CD4-positive, alpha-beta T cell treated with Interleukin-6 for 4 hours (primary cell): ENCODE data around the gene AGER.
"Not testable (repeated sequence)": the region's sequence is repeated elsewhere in the genome, so short reads cannot be mapped to it uniquely, and the experiment has no call there.

Experiments
- DNase-seq: peaks from one replicate; pipeline ENCODE4 v3.0.0-alpha.2; 2020; ENCODE audit warnings: mixed read lengths

AGER gene

DNA sequence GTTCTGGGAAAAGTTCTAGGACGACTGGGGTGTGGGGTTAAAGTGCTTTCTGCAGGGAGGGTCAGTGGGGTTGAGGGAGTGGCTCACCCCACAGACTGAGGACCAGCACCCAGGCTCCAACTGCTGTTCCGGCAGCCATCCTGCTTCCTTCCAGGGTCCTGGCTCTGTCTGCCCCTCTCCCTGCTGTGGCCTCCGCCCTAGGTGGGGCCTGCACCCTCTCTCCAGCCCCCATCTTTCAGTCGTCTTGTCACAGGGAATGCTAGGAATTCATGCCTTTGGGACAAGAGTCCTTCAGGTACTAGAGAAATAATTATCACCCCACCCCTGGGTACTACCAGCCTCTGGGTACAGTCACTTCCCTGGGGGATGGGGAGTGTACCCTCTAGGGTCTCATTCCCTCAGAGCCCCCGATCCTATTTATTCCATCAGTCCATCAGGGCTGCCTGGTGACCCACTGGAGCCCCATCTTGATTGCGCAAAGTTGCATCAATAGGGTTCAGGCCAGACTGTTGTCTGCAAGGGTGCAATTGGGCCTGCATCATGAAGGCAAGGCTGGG, at the start of gene AGER:
Gene AGER (minus strand): TSS at position 170 of the 557 bp plus-strand sequence. CDS start 31 bp downstream, at position 139.
- no peak for DNase-seq

DNA sequence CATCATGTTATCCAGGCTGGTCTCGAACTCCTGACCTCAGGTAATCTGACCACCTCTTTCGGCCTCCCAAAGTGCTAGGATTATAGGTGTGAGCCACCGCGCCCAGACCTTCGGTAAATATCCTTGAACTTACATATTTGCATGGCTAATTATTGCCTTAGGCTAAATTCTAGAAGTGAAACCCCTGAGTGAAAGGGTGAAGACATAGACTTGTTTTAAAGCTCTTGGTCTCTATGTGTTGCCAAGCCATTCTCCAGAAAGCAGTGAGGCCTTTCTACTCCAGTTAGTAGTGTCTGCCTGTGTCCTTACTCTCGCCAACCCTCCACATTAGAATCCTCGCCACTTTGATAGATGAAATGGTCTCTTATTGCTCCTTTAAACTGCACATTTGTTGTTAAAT, 42.4 kb upstream of the AGER start:
- no peak for DNase-seq

GRCh38 chr6:32224696-32225095, 40.6 kb upstream of the AGER start:
- no peak for DNase-seq

DNA sequence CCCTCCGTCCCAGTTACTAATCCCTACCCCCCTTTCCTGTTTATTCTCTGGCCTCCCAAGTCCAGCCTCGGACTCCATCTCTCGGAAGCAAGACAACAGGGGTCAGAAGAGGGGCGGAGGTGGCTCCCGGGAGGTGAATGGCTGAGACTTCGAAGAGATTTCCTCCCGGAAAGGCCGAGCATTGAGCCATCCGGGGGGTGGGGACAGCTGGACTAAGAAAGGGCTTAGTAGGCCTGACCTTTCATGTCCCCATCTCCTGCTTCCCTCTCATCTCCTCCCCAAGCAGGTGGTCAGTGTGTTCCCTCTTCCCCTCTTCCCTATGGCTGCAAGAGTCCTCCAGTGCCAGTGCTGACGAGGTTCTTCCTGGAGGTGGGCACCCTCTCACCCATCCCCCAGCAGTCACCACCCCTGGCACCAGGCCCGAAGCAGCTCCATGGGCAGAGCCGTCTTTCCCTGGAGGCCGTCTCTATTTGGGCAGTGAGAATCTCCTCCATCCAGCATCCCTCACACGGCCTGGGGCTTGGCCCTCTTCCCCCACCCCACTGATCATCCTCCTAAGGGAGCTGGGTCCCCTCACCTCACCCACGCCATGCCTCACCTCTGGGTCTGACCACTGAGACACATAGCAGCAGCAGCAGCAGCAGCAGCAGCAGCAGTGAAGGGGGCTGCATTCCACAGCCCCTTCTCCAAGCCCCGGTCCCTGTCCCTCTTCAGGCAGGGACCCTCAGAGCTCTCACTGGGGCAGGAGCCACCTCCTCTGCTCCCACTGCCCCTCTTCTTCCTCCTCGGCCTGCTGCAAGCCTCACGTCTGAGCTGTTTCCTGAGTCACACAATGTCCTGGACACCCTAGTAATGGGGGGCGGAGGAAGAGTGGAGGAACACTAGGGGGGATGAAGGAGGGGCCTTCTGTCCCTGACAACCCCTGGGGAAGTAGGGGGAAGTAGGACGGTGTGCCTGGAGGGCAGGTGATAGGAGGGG, 39.5 kb upstream of the AGER start, which contains the start of gene NOTCH4:
Gene NOTCH4 (minus strand): TSS at position 810 of the 978 bp plus-strand sequence. CDS start 139 bp downstream, at position 671.
- DNase-seq: no peak

- DNase-seq: no peak
Measured at GRCh38 chr6:32222333-32223230, 38.5 kb upstream of the AGER start.

GRCh38 chr6:32220021-32220420, 36.0 kb upstream of the AGER start:
- no peak for DNase-seq

DNA sequence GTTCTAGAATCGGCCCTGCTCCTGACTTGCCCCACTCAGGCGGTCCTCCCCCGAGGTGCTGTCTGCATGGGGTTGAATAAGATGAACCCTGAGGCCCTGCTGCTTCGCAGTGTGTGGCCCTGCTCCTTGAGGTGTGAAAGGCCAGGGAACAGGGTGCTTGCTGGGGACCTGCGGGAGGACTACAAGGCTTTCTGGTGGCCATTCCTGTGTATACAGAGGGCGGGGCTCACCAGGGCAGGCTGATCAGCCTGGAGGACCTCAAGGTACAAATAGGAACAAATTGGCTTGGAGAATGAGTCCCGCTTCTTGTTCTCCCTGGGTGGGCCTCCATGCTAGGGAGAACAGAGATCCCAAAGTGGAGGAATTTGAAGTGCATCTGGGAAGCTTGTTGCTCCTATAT, 34.1 kb upstream of the AGER start:
- DNase-seq: no peak

DNA sequence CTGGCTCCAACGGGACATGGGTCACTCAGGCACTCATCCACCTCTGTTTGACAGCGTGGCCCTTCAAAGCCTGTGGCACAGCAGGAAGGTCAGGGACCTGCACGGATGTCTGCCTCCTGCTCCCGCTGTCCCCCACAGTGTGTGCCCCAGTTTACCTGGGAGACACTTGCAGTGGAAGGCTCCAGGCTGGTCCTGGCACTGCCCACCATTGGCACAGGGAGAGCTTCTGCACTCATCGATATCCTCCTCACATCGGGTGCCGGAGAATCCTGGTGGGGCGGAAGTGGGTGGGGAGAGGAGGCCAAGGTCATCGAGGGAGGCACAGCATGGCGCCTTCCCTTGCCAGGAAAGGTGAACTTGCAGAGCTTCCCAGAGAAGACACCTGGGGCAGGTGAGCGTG, 32.9 kb upstream of the AGER start:
- no peak for DNase-seq

DNA sequence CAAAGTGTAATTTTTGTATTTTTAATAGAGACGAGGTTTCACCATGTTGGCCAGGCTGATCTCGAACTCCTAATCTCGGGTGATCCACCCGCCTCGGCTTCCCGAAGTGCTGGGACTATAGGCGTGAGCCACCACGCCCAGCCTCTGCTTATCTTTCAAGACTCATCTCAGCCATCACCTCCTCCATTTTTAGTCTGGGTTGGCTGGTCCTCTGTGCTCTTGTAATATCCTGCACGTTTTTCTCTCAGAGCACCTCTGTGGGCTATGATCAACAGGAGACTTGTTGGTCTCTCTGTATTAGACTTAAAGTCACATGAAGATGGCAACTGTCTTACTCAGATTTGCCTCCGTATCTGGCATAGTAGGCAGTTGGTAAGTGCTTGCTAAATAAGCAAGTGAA, 32.2 kb upstream of the AGER start:
- DNase-seq: no peak

- DNase-seq: no peak
Measured at GRCh38 chr6:32215617-32216016, 31.6 kb upstream of the AGER start.

- no peak for DNase-seq
Measured at GRCh38 chr6:32214126-32214525, 30.1 kb upstream of the AGER start.

- DNase-seq: no peak
Measured at GRCh38 chr6:32213649-32214048, 29.6 kb upstream of the AGER start.

DNA sequence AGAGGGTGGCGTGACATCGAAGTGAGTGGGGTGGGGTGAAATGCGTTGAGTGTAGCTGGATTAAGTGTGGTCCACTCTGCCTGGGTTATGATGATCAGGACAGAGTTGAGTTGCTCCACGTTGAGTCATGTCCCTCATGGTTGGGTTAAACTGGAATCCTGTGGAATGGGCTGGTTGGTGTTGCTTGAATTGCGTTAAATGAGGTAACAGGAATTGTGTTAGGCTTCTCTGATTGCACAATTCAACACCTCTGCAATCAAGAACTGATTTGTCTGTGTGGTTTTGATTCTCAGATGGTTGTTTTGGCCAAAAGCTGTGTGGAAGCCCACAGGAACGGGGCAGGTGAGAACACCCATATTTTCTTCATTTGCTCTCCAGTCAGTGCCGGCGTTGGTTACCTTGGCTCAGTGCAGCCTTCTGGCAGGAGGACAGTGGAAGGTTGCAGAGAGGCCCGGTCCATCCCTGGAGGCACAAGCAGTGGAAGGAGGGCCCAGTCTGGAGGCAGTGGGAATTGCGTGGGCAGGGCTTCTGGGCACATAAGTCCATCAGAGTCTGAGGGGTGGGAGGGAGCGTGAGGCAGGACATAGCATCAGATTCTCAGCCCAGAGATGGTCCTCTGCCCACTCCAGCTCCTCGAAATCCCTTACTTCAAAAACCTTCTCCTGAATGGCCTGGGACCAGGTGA, 28.2 kb upstream of the AGER start:
- no peak for DNase-seq

DNA sequence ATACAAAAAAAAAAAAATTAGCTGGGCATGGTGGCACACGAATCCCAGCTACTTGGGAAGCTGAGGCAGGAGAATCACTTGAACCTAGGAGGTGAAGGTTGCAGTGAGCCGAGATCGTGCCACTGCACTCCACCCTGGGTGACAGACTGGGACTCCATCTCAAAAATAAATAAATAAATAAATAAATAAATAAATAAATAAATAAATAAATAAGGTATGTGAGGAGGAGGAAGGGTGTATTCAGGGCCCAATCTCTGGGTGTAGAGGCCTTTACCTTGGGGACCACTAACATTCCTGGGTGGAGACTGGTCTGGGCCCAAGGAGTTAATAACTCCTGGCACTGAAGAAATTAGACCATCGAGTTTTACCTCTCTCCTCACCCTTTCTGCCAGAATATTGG, 27.4 kb upstream of the AGER start:
- DNase-seq: not testable (repeated sequence)

- DNase-seq: no peak
Measured at GRCh38 chr6:32210191-32210601, 26.1 kb upstream of the AGER start.

- DNase-seq: no peak
Measured at GRCh38 chr6:32208996-32209395, 24.9 kb upstream of the AGER start.

DNA sequence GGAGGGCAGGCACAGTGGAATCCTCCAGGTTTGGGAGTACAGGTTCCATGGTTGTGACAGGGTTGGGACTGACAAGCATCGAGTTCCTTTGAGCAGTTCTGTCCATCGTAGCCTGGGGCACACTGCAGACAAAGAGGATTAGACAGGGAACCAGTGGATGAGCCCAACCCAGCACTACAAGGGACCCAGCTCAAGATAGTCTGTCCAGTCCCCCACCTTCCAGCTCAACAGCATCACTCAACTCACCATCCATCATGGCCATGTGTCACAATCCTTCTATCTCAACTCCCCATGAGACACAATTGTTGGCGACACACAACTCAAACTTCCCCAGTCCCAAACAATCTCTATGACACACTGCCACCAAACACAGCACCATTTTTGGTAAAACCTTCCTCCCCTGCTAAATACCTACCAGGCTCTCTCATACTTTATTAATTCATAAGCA, 20.2 kb upstream of the AGER start:
- DNase-seq: no peak

- DNase-seq: no peak
Measured at GRCh38 chr6:32203426-32204267, 19.6 kb upstream of the AGER start.

DNA sequence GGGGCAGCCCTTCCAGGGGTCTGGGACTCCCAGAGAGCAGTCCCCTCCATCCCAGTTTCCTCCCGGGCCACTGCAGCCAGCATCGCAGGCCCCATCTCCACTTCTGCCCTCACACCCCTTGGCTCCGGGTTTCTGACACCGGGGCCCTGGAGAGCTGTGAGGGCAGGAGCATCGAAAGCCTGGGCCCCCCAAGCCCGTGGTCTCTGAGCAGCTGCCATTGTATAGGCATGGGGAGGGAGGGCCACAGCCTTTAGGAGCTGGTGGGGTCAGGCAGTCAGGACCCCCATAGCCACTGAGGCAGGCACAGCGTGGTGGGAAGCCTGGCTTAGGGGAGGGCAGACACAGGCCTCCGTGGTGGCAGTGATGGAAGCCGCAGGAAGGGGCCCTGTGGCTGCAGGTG, 18.1 kb upstream of the AGER start:
- DNase-seq: no peak

DNA sequence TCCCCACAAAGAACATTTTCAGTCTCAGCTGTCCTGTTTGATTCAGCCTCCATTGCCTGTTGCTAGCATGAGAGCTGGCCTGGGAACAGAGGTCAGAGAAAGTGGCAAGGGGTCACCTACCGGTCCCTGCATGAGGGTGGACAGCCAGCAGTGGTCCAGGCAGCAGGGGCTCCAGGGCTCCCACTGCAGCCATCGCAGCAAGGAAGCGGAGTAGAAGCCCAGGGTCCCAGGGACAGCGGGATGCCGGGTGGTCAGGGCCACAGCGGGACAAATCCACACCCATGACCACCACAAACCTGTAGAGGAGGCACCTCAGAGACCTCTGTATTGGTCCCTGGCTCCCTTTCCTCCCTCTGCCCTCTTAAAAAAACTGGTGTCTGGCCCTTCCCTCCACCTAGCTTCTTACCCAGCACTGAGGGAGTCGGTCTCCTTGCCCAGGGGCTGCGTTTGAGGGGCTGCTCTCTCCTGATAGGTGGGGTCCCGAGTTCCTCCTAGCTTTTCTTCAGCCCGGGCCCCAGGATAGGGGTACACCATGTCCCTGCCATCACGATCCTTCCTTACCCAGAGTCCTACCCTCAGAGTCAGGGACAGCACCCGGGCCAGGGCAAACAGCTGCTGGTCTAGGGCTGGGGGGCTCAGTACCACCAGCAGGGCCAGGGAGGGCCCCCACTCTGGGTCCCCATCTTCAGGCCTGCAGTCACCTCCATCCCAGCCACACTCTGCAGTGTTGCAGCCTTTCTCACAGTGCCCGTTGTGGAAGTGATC, 16.8 kb upstream of the AGER start:
- no peak for DNase-seq

GRCh38 chr6:32198866-32199265, 14.8 kb upstream of the AGER start:
- DNase-seq: no peak
